HL-60 (cell line): ENCODE results near the gene SGIP1.

Experiments
- CTCF ChIP-seq: IDR thresholded peaks from one replicate; pipeline ENCODE4 v1.5.1; 2011; ENCODE audit warnings: low read length, control low read depth, inconsistent platforms; ENCODE audit not compliant: insufficient read depth
- GABPA ChIP-seq: IDR thresholded peaks from 2 replicates; pipeline ENCODE4 v1.6.1; 2012; ENCODE audit warnings: low read depth
- POLR2AphosphoS5 ChIP-seq: IDR thresholded peaks from 2 replicates; pipeline ENCODE4 v1.6.1; 2012; ENCODE audit warnings: low read depth
- SPI1 ChIP-seq: IDR thresholded peaks from 2 replicates; pipeline ENCODE4 v1.6.1; 2012; ENCODE audit warnings: low read depth, mild to moderate bottlenecking, borderline replicate concordance

GRCh38 chr1:66733348-66734017, 199.5 kb downstream of the SGIP1 start:
- no peak for TF ChIP-seq CTCF
- TF ChIP-seq POLR2AphosphoS5: no peak
- TF ChIP-seq GABPA: no peak
- no peak for TF ChIP-seq SPI1
